Stimulated activated CD4-positive, alpha-beta T cell treated with anti-CD3 and anti-CD28 coated beads, Interleukin-12 subunit alpha, Interleukin-12 subunit beta, amount 100 ng/mL, for 4 hours (primary cell): Measurements from ENCODE around the gene GMPR.
A peak's percentile ranks its signal among the peaks of the same experiment; 100 is the strongest.
"Not testable (repeated sequence)": the region's sequence is repeated elsewhere in the genome, so short reads cannot be mapped to it uniquely, and the experiment has no call there.

Source experiments
- DNase-seq: peaks from one replicate; pipeline ENCODE4 v3.0.0-alpha.2; 2020

GMPR gene

DNA sequence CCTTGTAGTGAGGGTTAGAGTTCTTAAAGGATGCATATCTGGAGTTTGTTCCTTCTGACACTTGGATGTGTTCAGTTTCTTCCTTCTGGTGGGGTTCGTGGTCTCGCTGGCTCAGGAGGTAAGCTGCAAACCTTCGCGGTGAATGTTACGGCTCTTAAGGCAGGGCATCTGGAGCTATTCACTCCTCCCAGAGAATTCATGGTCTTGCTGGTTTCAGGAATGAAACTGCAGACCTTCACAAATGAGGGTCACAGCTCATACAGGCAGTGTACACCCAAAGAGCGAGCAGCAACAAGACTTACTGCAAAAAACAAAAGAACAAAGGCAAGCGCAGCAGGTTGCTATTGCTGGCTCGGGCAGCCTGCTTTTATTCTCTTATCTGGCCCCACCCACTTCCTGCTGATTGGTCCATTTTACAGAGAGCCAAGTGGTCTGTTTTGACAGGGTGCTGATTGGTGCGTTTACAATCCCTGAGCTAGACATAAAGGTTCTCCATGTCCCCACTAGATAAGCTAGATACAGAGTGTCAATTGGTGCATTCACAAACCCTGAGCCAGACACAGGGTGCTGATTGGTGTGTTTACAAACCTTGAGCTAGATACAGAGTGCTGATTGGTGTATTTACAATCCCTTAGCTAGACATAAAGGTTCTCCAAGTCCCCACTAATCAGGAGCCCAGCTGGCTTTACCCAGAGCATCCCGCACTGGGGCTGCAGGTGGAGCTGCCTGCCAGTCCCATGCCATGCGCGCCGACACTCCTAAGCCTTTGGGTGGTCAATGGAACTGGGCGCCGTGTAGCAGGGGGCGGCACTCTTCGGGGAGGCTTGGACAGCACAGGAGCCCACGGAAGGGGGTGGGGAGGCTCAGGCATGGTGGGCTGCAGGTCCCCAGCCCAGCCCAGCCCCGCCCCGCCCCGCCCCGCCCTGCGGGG lies 12.0 kb upstream of the GMPR start:
- DNase-seq, result not testable (repeated sequence)

- no peak for DNase-seq
These were observed 11.3 kb upstream of the GMPR start for GRCh38 chr6:16227048-16227562.

DNA sequence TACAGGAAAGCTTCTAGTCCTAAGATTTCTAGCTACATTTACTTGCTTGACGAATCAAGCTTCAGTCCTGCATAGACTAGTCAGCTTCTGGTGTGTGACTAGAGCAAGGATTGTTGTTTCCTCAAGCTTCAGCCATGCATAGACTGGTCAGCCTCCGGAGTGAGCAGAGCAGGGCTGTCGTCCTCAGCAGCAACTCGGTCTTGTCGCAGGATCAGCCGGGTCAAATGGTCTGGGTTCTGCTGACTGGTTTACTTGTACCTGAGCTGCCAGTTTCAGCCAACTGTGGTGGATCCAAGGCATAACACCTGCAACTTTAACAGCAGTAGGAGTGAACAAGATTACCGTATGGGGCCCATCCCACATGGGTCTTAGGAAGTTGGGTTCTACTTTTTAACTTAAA lies 10.8 kb upstream of the GMPR start:
- DNase-seq, result no peak

GRCh38 chr6:16228043-16228442 lies 10.3 kb upstream of the GMPR start:
- no peak for DNase-seq

- no peak for DNase-seq
These were observed 9.4 kb upstream of the GMPR start for GRCh38 chr6:16228709-16229665.

GRCh38 chr6:16229700-16230099 lies 8.7 kb upstream of the GMPR start:
- no peak for DNase-seq

GRCh38 chr6:16230953-16231352 lies 7.4 kb upstream of the GMPR start:
- DNase-seq, result no peak

- no peak for DNase-seq
These were observed 6.3 kb upstream of the GMPR start for GRCh38 chr6:16232086-16232485.

DNA sequence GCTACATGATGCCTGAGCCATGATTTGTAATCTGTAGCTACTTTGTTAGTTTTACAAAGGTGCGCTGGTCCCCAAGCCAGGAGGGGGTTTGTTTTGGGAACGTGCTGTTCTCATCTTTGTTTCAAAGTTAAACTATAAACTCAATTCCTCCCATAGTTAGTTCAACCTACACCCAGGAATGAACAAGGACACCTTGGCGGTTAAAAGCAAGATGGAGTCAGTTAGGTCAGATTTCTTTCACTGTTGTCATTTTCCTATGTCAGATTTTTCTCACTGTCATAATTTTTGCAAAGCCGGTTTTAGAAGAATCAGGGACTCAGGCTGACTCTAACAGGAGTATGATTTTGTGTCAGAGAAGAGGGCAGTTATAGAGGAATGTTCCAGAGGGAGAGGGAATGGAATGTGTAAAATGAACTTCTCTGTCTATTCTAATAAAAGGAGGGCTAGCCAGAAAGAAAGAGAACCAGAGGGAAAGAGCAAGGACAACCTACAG lies 2.3 kb upstream of the GMPR start:
- DNase-seq, result no peak

DNA sequence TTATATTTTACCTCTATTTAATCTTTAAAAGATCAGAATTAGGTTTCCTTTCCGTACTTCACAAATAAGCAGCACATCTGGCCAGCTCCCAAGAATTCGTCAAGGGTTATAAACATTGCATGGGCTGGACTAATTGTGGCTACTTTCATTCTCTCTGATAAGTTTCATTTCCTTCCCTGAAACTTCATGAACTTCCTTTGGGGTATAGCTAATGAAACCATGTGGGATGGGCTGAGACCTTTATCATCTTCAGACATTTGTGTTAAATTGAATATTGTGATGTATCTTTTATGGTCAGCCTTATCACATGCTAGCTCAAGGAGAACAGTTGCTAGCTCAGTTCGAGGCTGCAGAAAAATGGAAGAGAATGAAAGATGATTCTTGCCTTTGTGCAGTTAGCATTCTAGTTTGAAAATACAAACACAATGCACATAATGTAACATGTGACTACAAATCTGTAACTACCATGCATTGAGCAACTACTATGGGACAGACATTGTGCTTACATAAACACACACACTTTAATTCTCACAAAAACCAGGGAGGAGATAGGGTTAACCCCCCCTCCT lies 1.7 kb upstream of the GMPR start:
- no peak for DNase-seq

GRCh38 chr6:16237242-16237641 lies 1.1 kb upstream of the GMPR start:
- DNase-seq, result no peak

DNA sequence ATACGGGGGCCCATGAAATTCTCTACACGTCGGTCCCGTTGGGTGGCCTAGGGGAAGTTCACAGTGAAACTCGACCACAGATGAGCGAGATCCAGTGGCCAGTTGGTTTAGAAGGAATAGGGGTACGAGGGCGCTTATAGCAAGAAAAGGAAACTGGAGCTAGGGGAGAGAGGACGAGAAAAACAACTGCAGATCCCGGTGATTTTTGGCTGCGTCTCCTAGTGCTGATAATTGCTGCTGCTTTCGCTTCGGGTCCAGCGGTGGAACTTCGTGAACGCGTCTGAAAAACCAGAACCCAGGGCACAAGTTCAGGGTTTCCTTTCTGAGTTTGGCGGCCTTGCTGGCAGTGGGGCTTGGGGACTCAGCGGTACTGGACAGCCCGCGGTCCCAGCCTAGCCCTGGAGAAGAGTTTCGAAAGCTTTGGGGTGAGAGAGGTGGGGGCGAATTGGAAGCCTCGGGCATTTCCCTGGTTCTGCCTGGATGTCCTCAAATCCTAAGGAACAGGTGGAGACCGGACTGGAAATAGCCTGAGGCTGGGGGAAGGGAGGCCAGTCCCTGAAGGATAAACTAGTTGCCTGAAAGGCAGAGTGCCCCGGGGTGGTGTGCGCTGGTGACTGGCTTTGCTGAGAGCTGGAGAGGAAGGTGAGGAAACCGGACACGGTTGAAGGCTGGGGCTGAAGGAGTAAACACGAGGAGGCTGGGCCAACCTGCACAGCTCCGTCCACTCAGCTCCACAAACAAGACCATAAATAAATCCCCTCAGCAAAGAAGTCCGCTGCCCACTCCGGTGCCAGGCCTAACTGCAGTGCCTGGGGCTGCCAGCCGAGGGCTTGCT lies 793 bp downstream of the GMPR start:
- peak; percentile 7 for DNase-seq

DNA sequence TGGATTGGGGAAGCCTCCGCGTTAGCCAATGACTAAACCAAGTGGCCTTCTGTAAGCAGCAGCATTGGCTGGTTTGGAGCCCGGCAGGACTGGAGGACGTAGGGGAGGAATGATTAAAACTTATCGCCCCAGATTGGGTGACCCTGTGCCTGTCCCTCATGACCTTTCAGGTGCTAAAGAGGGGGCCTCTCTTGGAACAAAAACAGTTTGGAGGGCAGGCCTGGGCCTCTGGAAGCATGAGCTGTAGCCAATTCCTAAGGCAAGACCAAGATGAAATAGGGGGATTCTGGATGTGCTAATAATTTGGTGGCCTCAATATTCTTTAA lies 1.4 kb downstream of the GMPR start:
- DNase-seq, result no peak

- DNase-seq, result no peak
These were observed 2.4 kb downstream of the GMPR start for GRCh38 chr6:16240589-16241320.

GRCh38 chr6:16241321-16241689 lies 2.9 kb downstream of the GMPR start:
- no peak for DNase-seq

GRCh38 chr6:16243055-16243454 lies 4.7 kb downstream of the GMPR start:
- no peak for DNase-seq

GRCh38 chr6:16243664-16244063 lies 5.3 kb downstream of the GMPR start:
- DNase-seq, result no peak

- no peak for DNase-seq
These were observed 6.1 kb downstream of the GMPR start for GRCh38 chr6:16244446-16244845.

- DNase-seq, result no peak
These were observed 6.6 kb downstream of the GMPR start for GRCh38 chr6:16244869-16245451.

- no peak for DNase-seq
These were observed 10.0 kb downstream of the GMPR start for GRCh38 chr6:16248271-16248853.

GRCh38 chr6:16249971-16250370 lies 11.6 kb downstream of the GMPR start:
- DNase-seq, result no peak
